Heart left ventricle (tissue), 16 donors: Measurements from ENCODE around the gene STXBP6. TPM values are rescaled to one million over a fixed set of nuclear protein-coding genes. Genes with fewer than 3 reads are reported as not detected.

Experiments used
- ATAC-seq, 4 donors: fragments of 200-7000 bp; cut with Tn5 transposase; one replicate each; pipeline ENCODE4 v1.9.1; 2020 to 2022; ENCODE audit warnings: moderate library complexity in 4 of 4, mild to moderate bottlenecking in 3 of 4, moderate number of reproducible peaks in 1 of 4
- DNase-seq, 5 donors: peaks; one replicate each; pipeline ENCODE4 v3.0.0-alpha.2; 2020
- H3K27ac ChIP-seq, 12 donors: fragments of 200-600 bp; sonication (generic) in 4 of 12; one replicate each; pipeline versions ENCODE4 v1.5.0 to v1.8.0; 2016 to 2022; ENCODE audit warnings: mild to moderate bottlenecking in 2 of 12
- H3K27me3 ChIP-seq, 9 donors: fragments of 200-600 bp; sonication (generic) in 2 of 9; one replicate each; pipeline versions ENCODE4 v1.5.1 to v1.8.0; 2016 to 2022; ENCODE audit warnings: mild to moderate bottlenecking in 3 of 9
- H3K36me3 ChIP-seq, 9 donors: fragments of 200-600 bp; sonication (generic) in 2 of 9; one replicate each; pipeline versions ENCODE4 v1.5.0 to v1.8.0; 2018 to 2022; ENCODE audit warnings: mild to moderate bottlenecking in 2 of 9
- H3K4me1 ChIP-seq, 12 donors: fragments of 200-600 bp; sonication (generic) in 4 of 12; one replicate each; pipeline versions ENCODE4 v1.5.0 to v1.8.0; 2016 to 2022; ENCODE audit warnings: mild to moderate bottlenecking in 3 of 12
- H3K4me3 ChIP-seq, 12 donors: fragments of 200-600 bp; sonication (generic) in 4 of 12; one replicate each; pipeline versions ENCODE4 v1.5.0 to v1.8.0; 2017 to 2022; ENCODE audit warnings: mild to moderate bottlenecking in 9 of 12, moderate library complexity in 4 of 12
- H3K9me3 ChIP-seq, 12 donors: fragments of 200-600 bp; sonication (generic) in 4 of 12; one replicate each; pipeline versions ENCODE4 v1.5.0 to v1.8.0; 2016 to 2022; ENCODE audit warnings: mild to moderate bottlenecking in 1 of 12
- POLR2A ChIP-seq, 2 donors: fragments of 450-650 bp; IDR thresholded peaks; one replicate each; pipeline ENCODE4 v1.6.1; 2017; ENCODE audit warnings: antibody characterized with exemption in 2 of 2, mild to moderate bottlenecking in 2 of 2, moderate library complexity in 2 of 2
- WGBS, 4 donors: extraction: QIAGEN DNeasy Blood & Tissue Kit in 2 of 4; methylation state at CpG; one replicate each; pipeline versions ENCODE4 v1.1.5 to v1.1.7; 2013 to 2018; 5-methylcytosine and 5-hydroxymethylcytosine counted together
- intact Hi-C, 10 donors: fragments of 100-400 bp; cut with DNase I; formaldehyde crosslinking; loops; one replicate each; pipeline versions ENCODE4 v1.11.1 to v1.14.2; 2022
- polyA plus RNA-seq, 2 donors: library from polyadenylated mRNA; stranded (reverse); fragments of 200-250 nt; gene quantifications; one replicate each; pipeline ENCODE4 v1.2.3, GENCODE V29; 2013
- total RNA-seq, 9 donors: library from RNA; depleted of rRNA in 2 of 9; stranded (reverse); fragments of >200 nt in 2 of 9; fragmentation: NEBNext Ultra II Directional in 3 of 9; extraction: Animal tissue kit (Norgen Biotek cat#: 25700) in 3 of 9; gene quantifications; one replicate each; pipeline versions ENCODE4 v1.1.0 to v1.2.4, GENCODE V29; 2016 to 2023
- TF ChIP-seq, protein P1 (sequence below), 12 donors: fragments of 200-600 bp; sonication (generic) in 4 of 12; IDR thresholded peaks; one replicate each; pipeline versions ENCODE4 v1.5.0 to v1.8.0; 2018 to 2022; ENCODE audit warnings: antibody characterized with exemption in 12 of 12, mild to moderate bottlenecking in 5 of 12
- donor health status: ischemic (EF 13 %, LVEDD 7.1; RV severe dilation, severe dysfunction).
- donor health status: healthy with polysubstance abuse.
- donor health status: DM: no; HTN: yes; CAD: no.
- donor health status: DM: no; HTN: no; CAD: no.
- donor health status: ischemic (EF 25% LVEDD 6.9; RV normal size, moderate dysfunction).
- donor health status: ischemic (EF 25% LVEDD 5.7; RV mildly dilated, moderate dysfunction).
- donor health status: healthy.
- donor health status: DM: yes; HTN: yes; CAD: no.
- donor health status: ischemic (EF 35%, LVEDD 5.7; RV mildly dilated, moderate dysfunction).
- donor health status: nonischemic (EF 11% LVEDD 7.7; RV severe dilation, severe dysfunction).
- donor health status: DM: yes; HTN: yes; CAD: no.
- donor health status: PGD.
- donor health status: ischemic (EF 29% LVEDD 5.4; RV normal size, mild dysfunction).
- donor health status: nonischemic (EF 23%, LVEDD 6.1; RV moderate dilation, normal function).

Gene STXBP6
- total and polyA plus RNA-seq, 11 donors: 12.5 to 57.3 (median 23.7) TPM

DNA sequence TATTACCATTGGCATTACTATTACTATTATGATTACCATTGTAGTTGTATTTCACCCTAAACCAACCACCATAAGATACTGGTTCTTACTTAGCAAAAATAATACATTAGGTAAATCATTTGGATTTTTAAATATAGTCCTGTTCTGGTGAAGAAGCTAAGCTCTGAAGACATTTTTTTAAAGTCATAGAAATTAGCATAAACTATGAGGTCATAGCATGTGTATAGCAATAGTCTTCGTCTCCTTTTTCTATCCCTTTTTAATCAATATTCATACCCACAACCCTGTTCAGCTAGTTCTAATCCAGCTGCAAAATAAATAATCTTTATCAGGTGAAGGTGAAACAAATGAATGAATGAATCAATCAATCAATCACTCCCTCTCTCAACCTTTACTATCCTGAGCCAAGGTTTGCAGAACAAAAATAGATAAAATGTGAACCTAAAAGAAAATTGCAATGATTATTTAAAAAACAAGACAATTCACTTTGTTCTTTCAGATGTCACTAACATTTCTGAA is 134.5 kb downstream of the STXBP6 start:
- ATAC-seq: no peak
- DNase-seq: no peak
- no peaks in the 10 kb centered on the region for H3K27me3 ChIP-seq
- no peak overlapping the region for H3K4me3 ChIP-seq
- H3K4me1 ChIP-seq: peaks cover 0 to 73% (median 18%) of the 10 kb centered on the region in 12 donors
- no peaks in the 10 kb centered on the region for H3K36me3 ChIP-seq
- no peaks in the 10 kb centered on the region for H3K9me3 ChIP-seq
- TF ChIP-seq, protein P1, sequence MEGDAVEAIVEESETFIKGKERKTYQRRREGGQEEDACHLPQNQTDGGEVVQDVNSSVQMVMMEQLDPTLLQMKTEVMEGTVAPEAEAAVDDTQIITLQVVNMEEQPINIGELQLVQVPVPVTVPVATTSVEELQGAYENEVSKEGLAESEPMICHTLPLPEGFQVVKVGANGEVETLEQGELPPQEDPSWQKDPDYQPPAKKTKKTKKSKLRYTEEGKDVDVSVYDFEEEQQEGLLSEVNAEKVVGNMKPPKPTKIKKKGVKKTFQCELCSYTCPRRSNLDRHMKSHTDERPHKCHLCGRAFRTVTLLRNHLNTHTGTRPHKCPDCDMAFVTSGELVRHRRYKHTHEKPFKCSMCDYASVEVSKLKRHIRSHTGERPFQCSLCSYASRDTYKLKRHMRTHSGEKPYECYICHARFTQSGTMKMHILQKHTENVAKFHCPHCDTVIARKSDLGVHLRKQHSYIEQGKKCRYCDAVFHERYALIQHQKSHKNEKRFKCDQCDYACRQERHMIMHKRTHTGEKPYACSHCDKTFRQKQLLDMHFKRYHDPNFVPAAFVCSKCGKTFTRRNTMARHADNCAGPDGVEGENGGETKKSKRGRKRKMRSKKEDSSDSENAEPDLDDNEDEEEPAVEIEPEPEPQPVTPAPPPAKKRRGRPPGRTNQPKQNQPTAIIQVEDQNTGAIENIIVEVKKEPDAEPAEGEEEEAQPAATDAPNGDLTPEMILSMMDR (IDR thresholded peaks at IDR 0.05): no peak
- no peak for TF ChIP-seq POLR2A (IDR thresholded peaks at IDR 0.05)
- 89 to 98% (median 94%) methylated on average over 1 of the region's 1 CpG for WGBS, 4 donors
- intact Hi-C loops: loop anchor here in 1 of 10 donors (10.0 kb wide), 1 partner anchor 101 kb away; no protein-coding TSS in a partner anchor
- H3K27ac ChIP-seq: no peak overlapping the region

DNA sequence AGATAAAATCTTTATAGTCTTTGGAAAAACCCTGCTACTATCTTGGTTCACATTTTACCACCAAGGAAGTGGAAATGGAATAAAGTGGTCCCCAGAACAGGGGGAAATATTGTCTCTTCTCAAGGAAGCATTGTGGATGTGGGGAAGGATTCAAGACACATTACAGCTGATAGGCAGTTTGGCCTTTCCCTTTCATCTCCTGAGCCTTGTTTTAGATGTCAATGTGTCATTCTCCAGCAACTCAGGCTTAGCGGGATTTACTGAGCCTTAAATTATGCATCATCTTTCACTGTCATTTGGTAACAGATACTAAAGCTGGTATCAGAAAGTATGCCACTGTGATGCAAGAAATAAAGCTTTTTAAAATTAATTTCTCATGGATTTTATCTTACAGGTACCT is 136.2 kb downstream of the STXBP6 start:
- Histone ChIP-seq H3K27ac (no peak overlapping the region), H3K27me3 (no peaks in the 10 kb centered on the region), H3K36me3 (no peaks in the 10 kb centered on the region), H3K4me3 (no peak overlapping the region), H3K9me3 (no peaks in the 10 kb centered on the region), H3K4me1 (peaks cover 0 to 80% (median 18%) of the 10 kb centered on the region in 12 donors)
- intact Hi-C loops: loop anchor here in 1 of 10 donors (10.0 kb wide), 1 partner anchor 99 kb away; no protein-coding TSS in a partner anchor
- TF ChIP-seq, protein P1 (IDR thresholded peaks at IDR 0.05): no peak
- TF ChIP-seq POLR2A (IDR thresholded peaks at IDR 0.05): no peak
- 52 to 74% (median 66%) methylated on average over 1 of the region's 1 CpG for WGBS, 4 donors
- DNase-seq: no peak
- ATAC-seq: no peak

DNA sequence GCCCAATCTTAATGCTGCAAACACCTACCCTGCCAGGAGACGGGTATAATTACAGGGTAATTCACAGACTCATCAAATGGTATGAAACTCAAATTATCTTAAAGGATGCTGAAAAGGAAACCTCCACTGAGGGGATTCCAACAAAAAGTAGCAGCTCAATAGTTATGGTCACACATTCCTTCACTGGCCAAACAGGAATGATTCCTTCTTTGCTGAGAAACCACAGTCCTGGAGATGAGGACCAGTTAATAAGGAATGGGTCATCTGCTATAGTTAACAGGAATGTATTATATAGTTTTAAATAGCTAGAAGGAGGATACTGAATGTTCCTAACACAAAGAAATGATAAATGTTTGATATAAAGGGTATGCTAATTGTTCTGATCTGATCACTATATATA is 136.9 kb downstream of the STXBP6 start:
- intact Hi-C loops: loop anchor here in 1 of 10 donors (10.0 kb wide), 1 partner anchor 98 kb away; no protein-coding TSS in a partner anchor

More for the DNA sequence above, 136.9 kb downstream of the STXBP6 start:
- Histone ChIP-seq H3K36me3 (no peaks in the 10 kb centered on the region), H3K9me3 (no peaks in the 10 kb centered on the region), H3K27me3 (no peaks in the 10 kb centered on the region), H3K27ac (no peak overlapping the region), H3K4me3 (no peak overlapping the region), H3K4me1 (peaks cover 0 to 79% (median 18%) of the 10 kb centered on the region in 12 donors)
- 91 to 97% (median 96%) methylated on average over 1 of the region's 1 CpG for WGBS, 4 donors
- DNase-seq: no peak
- ATAC-seq: no peak
- TF ChIP-seq, protein P1 (IDR thresholded peaks at IDR 0.05): no peak
- no peak for TF ChIP-seq POLR2A (IDR thresholded peaks at IDR 0.05)
